ENCODE measurements around the gene SMARCA4. TPM values are rescaled to one million over a fixed set of nuclear protein-coding genes. Genes with fewer than 3 reads are reported as not detected.

SMARCA4 gene
- total RNA-seq, 4 donors from 2014 or later, result 68.3 to 208 (median 114) TPM

DNA sequence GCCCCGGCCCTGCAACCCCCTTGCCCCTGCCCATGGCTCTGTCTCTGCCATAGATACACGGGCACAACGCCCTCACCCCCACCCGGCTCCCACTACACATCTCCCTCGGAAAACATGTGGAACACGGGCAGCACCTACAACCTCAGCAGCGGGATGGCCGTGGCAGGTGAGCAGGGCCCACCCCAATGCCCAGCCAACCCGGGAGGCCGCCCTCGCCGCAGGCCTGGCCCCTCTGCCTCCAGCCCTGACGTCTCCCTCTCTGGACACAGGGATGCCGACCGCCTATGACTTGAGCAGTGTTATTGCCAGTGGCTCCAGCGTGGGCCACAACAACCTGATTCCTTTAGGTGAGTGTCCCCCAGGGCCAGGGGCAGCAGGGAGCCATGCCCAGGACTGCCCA, 40.0 kb upstream of the SMARCA4 start:
- peaks cover 0 to 81% (median 0%) of the 10 kb centered on the region in 3 donors for H3K36me3 ChIP-seq
- no peaks in the 10 kb centered on the region for H3K9me3 ChIP-seq
- TF ChIP-seq POLR2A (IDR thresholded peaks at IDR 0.05), result no peak
- TF ChIP-seq, protein P1, sequence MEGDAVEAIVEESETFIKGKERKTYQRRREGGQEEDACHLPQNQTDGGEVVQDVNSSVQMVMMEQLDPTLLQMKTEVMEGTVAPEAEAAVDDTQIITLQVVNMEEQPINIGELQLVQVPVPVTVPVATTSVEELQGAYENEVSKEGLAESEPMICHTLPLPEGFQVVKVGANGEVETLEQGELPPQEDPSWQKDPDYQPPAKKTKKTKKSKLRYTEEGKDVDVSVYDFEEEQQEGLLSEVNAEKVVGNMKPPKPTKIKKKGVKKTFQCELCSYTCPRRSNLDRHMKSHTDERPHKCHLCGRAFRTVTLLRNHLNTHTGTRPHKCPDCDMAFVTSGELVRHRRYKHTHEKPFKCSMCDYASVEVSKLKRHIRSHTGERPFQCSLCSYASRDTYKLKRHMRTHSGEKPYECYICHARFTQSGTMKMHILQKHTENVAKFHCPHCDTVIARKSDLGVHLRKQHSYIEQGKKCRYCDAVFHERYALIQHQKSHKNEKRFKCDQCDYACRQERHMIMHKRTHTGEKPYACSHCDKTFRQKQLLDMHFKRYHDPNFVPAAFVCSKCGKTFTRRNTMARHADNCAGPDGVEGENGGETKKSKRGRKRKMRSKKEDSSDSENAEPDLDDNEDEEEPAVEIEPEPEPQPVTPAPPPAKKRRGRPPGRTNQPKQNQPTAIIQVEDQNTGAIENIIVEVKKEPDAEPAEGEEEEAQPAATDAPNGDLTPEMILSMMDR (IDR thresholded peaks at IDR 0.05), result no peak
- no peak overlapping the region for H3K4me3 ChIP-seq
- H3K27ac ChIP-seq, result no peak overlapping the region
- H3K4me1 ChIP-seq, result no peaks in the 10 kb centered on the region
- H3K27me3 ChIP-seq, result no peaks in the 10 kb centered on the region
- peak in 1 of 3 donors; percentile 49 for DNase-seq

DNA sequence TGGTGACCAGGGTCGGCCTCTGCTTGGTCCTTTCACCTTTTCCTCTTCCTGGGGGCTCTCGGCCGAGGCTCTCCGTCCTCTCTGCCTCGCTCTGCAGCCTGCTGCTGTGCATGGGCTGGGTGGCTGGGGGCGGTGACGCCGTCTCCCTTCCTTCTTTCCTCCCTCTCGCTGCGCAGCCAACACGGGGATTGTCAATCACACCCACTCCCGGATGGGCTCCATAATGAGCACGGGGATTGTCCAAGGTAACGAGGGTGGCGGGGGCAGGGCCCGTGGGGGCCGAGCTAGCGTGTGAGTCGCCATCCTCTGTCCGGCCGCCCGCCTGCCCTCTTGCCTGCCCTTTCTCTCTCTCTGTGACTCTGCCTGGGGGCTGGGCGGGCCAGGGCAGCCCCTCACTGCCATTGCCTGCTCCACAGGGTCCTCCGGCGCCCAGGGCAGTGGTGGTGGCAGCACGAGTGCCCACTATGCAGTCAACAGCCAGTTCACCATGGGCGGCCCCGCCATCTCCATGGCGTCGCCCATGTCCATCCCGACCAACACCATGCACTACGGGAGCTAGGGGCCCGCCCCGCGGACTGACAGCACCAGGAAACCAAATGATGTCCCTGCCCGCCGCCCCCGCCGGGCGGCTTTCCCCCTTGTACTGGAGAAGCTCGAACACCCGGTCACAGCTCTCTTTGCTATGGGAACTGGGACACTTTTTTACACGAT, 39.5 kb upstream of the SMARCA4 start:
- peaks cover 0 to 76% (median 0%) of the 10 kb centered on the region in 3 donors for H3K36me3 ChIP-seq

GRCh38 chr19:10921910-10922637, 38.8 kb upstream of the SMARCA4 start:
- H3K9me3 ChIP-seq, result no peaks in the 10 kb centered on the region
- TF ChIP-seq, protein P1 (IDR thresholded peaks at IDR 0.05), result no peak
- no peak for TF ChIP-seq POLR2A (IDR thresholded peaks at IDR 0.05)
- no peak overlapping the region for H3K27ac ChIP-seq
- H3K4me3 ChIP-seq, result no peak overlapping the region
- peaks cover 0 to 3% (median 0%) of the 10 kb centered on the region in 4 donors for H3K4me1 ChIP-seq
- DNase-seq, result no peak
- H3K36me3 ChIP-seq, result peaks cover 0 to 70% (median 0%) of the 10 kb centered on the region in 3 donors
- H3K27me3 ChIP-seq, result no peaks in the 10 kb centered on the region

More for the DNA sequence above, 39.5 kb upstream of the SMARCA4 start:
- Histone ChIP-seq H3K4me3 (no peak overlapping the region), H3K27ac (no peak overlapping the region), H3K27me3 (no peaks in the 10 kb centered on the region), H3K9me3 (no peaks in the 10 kb centered on the region), H3K4me1 (no peaks in the 10 kb centered on the region)
- TF ChIP-seq POLR2A (IDR thresholded peaks at IDR 0.05), result no peak
- TF ChIP-seq, protein P1 (IDR thresholded peaks at IDR 0.05), result no peak
- DNase-seq, result no peak

- no peak overlapping the region for H3K27ac ChIP-seq
- no peak for TF ChIP-seq POLR2A (IDR thresholded peaks at IDR 0.05)
- TF ChIP-seq, protein P1 (IDR thresholded peaks at IDR 0.05), result no peak
- no peak for DNase-seq
- H3K9me3 ChIP-seq, result no peaks in the 10 kb centered on the region
- H3K4me3 ChIP-seq, result no peak overlapping the region
- H3K27me3 ChIP-seq, result no peaks in the 10 kb centered on the region
- peaks cover 0 to 70% (median 0%) of the 10 kb centered on the region in 3 donors for H3K36me3 ChIP-seq
- H3K4me1 ChIP-seq, result peaks cover 0 to 9% (median under 1%) of the 10 kb centered on the region in 4 donors
These were observed 38.2 kb upstream of the SMARCA4 start for GRCh38 chr19:10922638-10923014.

DNA sequence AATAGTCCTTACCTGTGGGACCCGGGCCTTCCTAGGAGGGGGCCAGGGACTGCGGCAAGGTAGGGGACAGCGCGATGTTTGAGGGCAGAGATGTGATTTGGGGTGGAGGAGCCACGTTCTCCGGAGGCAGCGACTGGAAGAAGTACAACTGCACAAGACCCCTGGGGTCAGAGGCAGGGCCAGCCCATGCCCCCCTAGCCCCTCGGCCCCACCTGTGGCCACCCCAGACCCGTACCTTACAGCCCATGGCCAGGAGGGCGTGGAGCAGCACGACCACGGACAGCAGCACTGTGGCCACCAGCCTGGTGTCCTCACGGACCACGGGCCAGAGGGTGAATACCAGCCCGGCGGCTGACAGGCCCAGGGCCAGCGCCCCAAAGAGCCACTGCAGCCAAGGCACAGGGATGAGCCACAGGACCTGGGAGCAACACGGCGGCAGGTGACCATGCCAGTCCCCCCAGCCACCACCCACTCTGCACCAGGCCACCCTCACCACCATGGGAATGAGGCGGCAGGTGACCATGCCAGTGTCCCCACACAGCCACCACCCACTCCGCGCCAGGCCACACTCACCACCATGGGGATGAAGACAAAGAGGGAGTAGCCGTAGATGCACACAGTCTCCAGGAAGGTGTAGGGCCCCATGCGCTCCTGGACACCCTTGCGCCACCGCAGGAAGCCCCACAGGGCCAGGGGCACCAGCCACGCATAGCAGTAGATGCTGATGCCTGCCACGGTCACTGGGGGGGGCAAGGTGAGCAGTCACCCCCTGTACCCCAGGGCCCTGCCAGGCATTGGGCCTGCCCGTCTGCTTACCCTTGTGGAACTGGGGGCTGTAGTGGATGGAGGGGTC, 37.3 kb upstream of the SMARCA4 start:
- Histone ChIP-seq H3K36me3 (peaks cover 0 to 62% (median 0%) of the 10 kb centered on the region in 3 donors), H3K27ac (no peak overlapping the region)
- TF ChIP-seq, protein P1 (IDR thresholded peaks at IDR 0.05), result no peak
- TF ChIP-seq POLR2A (IDR thresholded peaks at IDR 0.05), result no peak

More for the DNA sequence above, 37.3 kb upstream of the SMARCA4 start:
- H3K4me3 ChIP-seq, result no peak overlapping the region
- H3K27me3 ChIP-seq, result no peaks in the 10 kb centered on the region
- peaks cover 0 to 12% (median 4%) of the 10 kb centered on the region in 4 donors for H3K4me1 ChIP-seq
- H3K9me3 ChIP-seq, result no peaks in the 10 kb centered on the region
- no peak for DNase-seq

All from Peyer's patch (tissue), 4 donors.